Tibial nerve (tissue), 4 donors: ENCODE results near the gene EYA3.

Source experiments
- EP300 ChIP-seq, 2 donors: sonication (generic); formaldehyde crosslinking; IDR thresholded peaks; one replicate each; pipeline ENCODE4 v1.6.1; 2017; ENCODE audit warnings: antibody characterized with exemption in 2 of 2, mild to moderate bottlenecking in 1 of 2
- POLR2A ChIP-seq, 2 donors: fragments of 450-650 bp; IDR thresholded peaks; one replicate each; pipeline ENCODE4 v1.6.1; 2017; ENCODE audit warnings: antibody characterized with exemption in 2 of 2, mild to moderate bottlenecking in 2 of 2, moderate library complexity in 2 of 2
- TF ChIP-seq, protein P1 (sequence below), 5 experiments: fragments of 200-600 bp in 3 of 5; fragments of 450-650 bp in 2 of 5; sonication (generic) in 3 of 5; IDR thresholded peaks; one replicate each; pipeline ENCODE4 v1.5.1; 2016 to 2019; ENCODE audit warnings: antibody characterized with exemption in 5 of 5, mild to moderate bottlenecking in 3 of 5, moderate library complexity in 2 of 5

- TF ChIP-seq, protein P1, sequence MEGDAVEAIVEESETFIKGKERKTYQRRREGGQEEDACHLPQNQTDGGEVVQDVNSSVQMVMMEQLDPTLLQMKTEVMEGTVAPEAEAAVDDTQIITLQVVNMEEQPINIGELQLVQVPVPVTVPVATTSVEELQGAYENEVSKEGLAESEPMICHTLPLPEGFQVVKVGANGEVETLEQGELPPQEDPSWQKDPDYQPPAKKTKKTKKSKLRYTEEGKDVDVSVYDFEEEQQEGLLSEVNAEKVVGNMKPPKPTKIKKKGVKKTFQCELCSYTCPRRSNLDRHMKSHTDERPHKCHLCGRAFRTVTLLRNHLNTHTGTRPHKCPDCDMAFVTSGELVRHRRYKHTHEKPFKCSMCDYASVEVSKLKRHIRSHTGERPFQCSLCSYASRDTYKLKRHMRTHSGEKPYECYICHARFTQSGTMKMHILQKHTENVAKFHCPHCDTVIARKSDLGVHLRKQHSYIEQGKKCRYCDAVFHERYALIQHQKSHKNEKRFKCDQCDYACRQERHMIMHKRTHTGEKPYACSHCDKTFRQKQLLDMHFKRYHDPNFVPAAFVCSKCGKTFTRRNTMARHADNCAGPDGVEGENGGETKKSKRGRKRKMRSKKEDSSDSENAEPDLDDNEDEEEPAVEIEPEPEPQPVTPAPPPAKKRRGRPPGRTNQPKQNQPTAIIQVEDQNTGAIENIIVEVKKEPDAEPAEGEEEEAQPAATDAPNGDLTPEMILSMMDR (IDR thresholded peaks at IDR 0.05) = no peak
- TF ChIP-seq EP300 (IDR thresholded peaks at IDR 0.05) = no peak
- no peak for TF ChIP-seq POLR2A (IDR thresholded peaks at IDR 0.05)
These were observed 20.8 kb downstream of the EYA3 start for GRCh38 chr1:28067523-28068090.
